SU-DHL-6 (cell line): Measurements from ENCODE around the gene INSIG1.

Experiments
- H2AFZ ChIP-seq: fragments of 200-600 bp; sonication (generic); 2 replicates; pipeline ENCODE4 v1.6.1; 2014; ENCODE audit warnings: low read depth, mild to moderate bottlenecking, moderate library complexity, mixed read lengths, antibody characterized with exemption, low read length; ENCODE audit not compliant: severe bottlenecking
- H3F3A ChIP-seq: fragments of 200-600 bp; shearing (Covaris generic); 2 replicates; pipeline ENCODE4 v1.6.0; 2016; ENCODE audit warnings: antibody characterized with exemption, mild to moderate bottlenecking; ENCODE audit not compliant: insufficient read depth
- H3K27ac ChIP-seq: fragments of 200-600 bp; sonication (generic); 2 replicates; pipeline ENCODE4 v1.5.1; 2016; ENCODE audit warnings: low read depth, mild to moderate bottlenecking, low read length, moderate library complexity, mixed read lengths
- H3K27me3 ChIP-seq: fragments of 200-600 bp; sonication (generic), shearing (Covaris generic); 2 replicates; pipeline ENCODE4 v1.6.0; 2014; ENCODE audit warnings: mild to moderate bottlenecking, low read length
- H3K36me3 ChIP-seq: fragments of 200-600 bp; sonication (generic); 2 replicates; pipeline ENCODE4 v1.6.1; 2014; ENCODE audit warnings: mild to moderate bottlenecking, low read length, mixed read lengths
- H3K4me2 ChIP-seq: fragments of 300-600, 200-600 bp; shearing (Covaris generic), sonication (generic); 2 replicates; pipeline ENCODE4 v1.6.0; 2014; ENCODE audit warnings: low read length, low read depth, mild to moderate bottlenecking; ENCODE audit not compliant: poor library complexity, severe bottlenecking
- H3K4me3 ChIP-seq: fragments of 200-600 bp; sonication (generic); 2 replicates; pipeline ENCODE4 v1.5.1; 2014; ENCODE audit warnings: antibody characterized with exemption, low read length, mild to moderate bottlenecking, mixed read lengths; ENCODE audit not compliant: insufficient read depth, poor library complexity, severe bottlenecking
- H3K79me2 ChIP-seq: fragments of 200-600 bp; sonication (generic); 2 replicates; pipeline ENCODE4 v1.6.1; 2014; ENCODE audit warnings: mild to moderate bottlenecking, low read length, moderate library complexity; ENCODE audit not compliant: insufficient read depth
- H3K9ac ChIP-seq: fragments of 200-600 bp; sonication (generic); 2 replicates; pipeline ENCODE4 v1.7.0; 2014; ENCODE audit warnings: mild to moderate bottlenecking, low read length
- H3K9me2 ChIP-seq: fragments of 200-600 bp; sonication (generic); replicated peaks from 2 replicates; pipeline ENCODE4 v1.6.1; 2014; ENCODE audit warnings: low read length; ENCODE audit not compliant: insufficient read depth
- H3K9me3 ChIP-seq: fragments of 200-600 bp; sonication (generic); 2 replicates; pipeline ENCODE4 v1.6.1; 2014; ENCODE audit warnings: low read length, mixed read lengths; ENCODE audit not compliant: insufficient read depth
- H4K20me1 ChIP-seq: fragments of 200-600 bp; sonication (generic); 2 replicates; pipeline ENCODE4 v1.6.1; 2014; ENCODE audit warnings: low read depth, mild to moderate bottlenecking, antibody characterized with exemption, low read length, moderate library complexity, mixed read lengths
- EZH2phosphoT487 ChIP-seq: fragments of 200-600 bp; sonication (generic), shearing (Covaris generic); conservative IDR thresholded peaks from 2 replicates; pipeline ENCODE4 v1.6.1; 2018; ENCODE audit warnings: mild to moderate bottlenecking, antibody characterized with exemption, low read length, moderate library complexity, mixed read lengths
- TF ChIP-seq, protein P1 (sequence below): fragments of 200-600 bp; sonication (generic); IDR thresholded peaks from one replicate; pipeline ENCODE4 v1.5.1; 2017; ENCODE audit warnings: antibody characterized with exemption, mild to moderate bottlenecking, low read length, moderate library complexity; ENCODE audit not compliant: insufficient read depth, poor library complexity, severe bottlenecking

The INSIG1 gene

DNA sequence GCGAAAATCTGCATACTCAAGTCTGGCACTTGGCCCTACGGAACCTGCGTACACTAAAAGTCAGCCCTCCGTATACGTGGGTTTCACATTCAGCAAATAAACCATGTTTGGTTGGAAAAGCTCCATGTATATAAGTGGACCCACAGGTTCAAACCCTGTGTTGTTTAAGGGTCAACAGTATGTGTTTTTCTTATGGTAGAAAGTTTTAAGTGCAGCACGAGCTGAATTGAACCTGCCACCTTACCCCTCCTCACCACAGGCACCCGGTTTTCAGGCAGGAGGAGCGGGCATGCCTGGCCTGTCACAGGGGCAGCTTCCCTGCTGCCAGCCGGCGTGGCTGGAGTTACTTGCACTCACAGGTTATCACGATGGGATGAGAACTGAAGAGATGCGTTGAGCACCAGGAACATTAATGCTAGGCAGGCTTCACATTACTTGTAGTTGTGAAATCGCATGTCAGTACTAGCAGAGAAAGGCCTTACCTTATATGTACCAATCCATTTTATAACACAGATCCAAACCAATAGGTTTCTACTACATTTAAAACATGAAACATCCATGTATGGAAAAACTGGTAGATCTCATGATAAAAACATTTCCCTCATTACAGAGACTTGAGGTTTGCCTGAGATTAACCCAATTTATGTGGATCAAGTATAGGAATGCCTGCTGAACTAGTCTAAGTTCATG, 12.9 kb downstream of the INSIG1 start:
- Histone ChIP-seq H2AFZ (no peak overlapping the region), H3K4me3 (no peak overlapping the region), H3K4me2 (no peak overlapping the region), H3K27me3 (no peaks in the 10 kb centered on the region), H4K20me1 (peaks cover 19% of the 10 kb centered on the region), H3K36me3 (peaks cover 38% of the 10 kb centered on the region; the same call in 1 of the 2 replicates), H3K9me2 (no peaks in the 10 kb centered on the region), H3K27ac (no peak overlapping the region), H3K79me2 (peaks cover 11% of the 10 kb centered on the region), H3F3A (peaks cover 38% of the 10 kb centered on the region), H3K9ac (no peak overlapping the region), H3K9me3 (no peaks in the 10 kb centered on the region)
- TF ChIP-seq, protein P1, sequence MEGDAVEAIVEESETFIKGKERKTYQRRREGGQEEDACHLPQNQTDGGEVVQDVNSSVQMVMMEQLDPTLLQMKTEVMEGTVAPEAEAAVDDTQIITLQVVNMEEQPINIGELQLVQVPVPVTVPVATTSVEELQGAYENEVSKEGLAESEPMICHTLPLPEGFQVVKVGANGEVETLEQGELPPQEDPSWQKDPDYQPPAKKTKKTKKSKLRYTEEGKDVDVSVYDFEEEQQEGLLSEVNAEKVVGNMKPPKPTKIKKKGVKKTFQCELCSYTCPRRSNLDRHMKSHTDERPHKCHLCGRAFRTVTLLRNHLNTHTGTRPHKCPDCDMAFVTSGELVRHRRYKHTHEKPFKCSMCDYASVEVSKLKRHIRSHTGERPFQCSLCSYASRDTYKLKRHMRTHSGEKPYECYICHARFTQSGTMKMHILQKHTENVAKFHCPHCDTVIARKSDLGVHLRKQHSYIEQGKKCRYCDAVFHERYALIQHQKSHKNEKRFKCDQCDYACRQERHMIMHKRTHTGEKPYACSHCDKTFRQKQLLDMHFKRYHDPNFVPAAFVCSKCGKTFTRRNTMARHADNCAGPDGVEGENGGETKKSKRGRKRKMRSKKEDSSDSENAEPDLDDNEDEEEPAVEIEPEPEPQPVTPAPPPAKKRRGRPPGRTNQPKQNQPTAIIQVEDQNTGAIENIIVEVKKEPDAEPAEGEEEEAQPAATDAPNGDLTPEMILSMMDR = no peak
- no peak for TF ChIP-seq EZH2phosphoT487

DNA sequence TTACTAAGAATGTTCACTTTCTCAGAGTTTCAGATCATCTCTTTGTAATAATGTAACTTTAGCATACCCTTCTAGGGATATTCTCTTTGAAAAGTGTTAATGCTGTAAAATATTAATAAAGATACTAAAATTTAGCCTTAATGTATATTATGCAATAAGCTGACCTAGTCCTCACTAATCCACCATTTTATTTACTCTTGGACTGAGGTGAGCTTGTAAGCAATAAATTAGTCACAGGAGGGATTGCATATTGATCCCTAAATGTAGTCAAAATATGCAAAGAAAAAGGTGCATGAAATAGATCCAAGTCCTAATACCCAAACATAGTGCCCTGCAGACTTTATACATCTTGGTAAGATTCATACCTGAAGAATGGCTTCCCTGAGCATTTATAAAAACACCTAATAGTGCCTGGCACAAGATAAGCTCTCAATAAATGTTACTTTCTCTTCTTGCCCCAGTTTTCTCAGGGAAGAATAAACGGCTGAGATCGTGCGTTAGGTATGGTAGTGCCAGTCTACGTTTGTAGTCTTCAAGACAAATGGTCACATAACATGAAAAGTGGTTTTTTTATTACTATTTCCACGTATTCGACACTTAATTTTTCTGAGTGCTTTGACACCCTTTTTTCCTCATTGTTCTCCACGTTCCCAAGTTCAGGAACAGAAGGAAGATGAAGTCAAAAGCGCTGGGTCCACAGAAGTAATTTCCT, 14.3 kb downstream of the INSIG1 start:
- H3K9ac ChIP-seq = no peak overlapping the region
- H2AFZ ChIP-seq = no peak overlapping the region
- H3K9me2 ChIP-seq = no peaks in the 10 kb centered on the region
- peaks cover 13% of the 10 kb centered on the region for H4K20me1 ChIP-seq
- no peak overlapping the region for H3K27ac ChIP-seq
- peaks cover 34% of the 10 kb centered on the region; the same call in 1 of the 2 replicates for H3K36me3 ChIP-seq
- H3K9me3 ChIP-seq = no peaks in the 10 kb centered on the region
- H3F3A ChIP-seq = peaks cover 38% of the 10 kb centered on the region
- H3K4me2 ChIP-seq = no peak overlapping the region
- no peak for TF ChIP-seq EZH2phosphoT487
- no peaks in the 10 kb centered on the region for H3K79me2 ChIP-seq
- no peaks in the 10 kb centered on the region for H3K27me3 ChIP-seq
- H3K4me3 ChIP-seq = no peak overlapping the region

DNA sequence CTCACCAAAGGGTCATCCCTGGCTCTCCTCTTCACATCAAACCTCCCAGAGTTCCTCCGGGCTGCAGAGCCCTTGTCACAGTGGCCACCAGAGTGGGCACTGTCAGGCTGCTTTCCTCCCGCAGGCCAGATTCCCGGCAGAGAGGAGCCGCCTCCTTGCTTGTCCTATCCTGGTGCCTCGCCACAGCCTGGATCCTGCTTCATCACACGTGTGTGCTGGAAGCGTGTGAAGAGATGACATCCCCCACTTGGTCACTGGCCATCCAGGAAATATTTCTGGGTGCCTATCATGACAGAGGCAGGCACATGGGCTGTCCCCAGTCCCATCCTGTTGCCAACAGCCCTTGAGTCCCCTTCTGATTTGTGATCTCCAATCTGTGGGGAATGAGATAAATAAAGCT, 15.0 kb downstream of the INSIG1 start:
- Histone ChIP-seq H3K36me3 (peaks cover 27% of the 10 kb centered on the region; the same call in 1 of the 2 replicates), H3K4me3 (no peak overlapping the region), H3K79me2 (no peaks in the 10 kb centered on the region), H3K27ac (no peak overlapping the region), H3K9me3 (no peaks in the 10 kb centered on the region), H3K27me3 (no peaks in the 10 kb centered on the region), H3K9me2 (no peaks in the 10 kb centered on the region), H3K9ac (no peak overlapping the region), H2AFZ (no peak overlapping the region), H3F3A (peaks cover 34% of the 10 kb centered on the region), H3K4me2 (no peak overlapping the region), H4K20me1 (peaks cover 7% of the 10 kb centered on the region; the same call in 1 of the 2 replicates)
- TF ChIP-seq, protein P1 = no peak
- no peak for TF ChIP-seq EZH2phosphoT487

DNA sequence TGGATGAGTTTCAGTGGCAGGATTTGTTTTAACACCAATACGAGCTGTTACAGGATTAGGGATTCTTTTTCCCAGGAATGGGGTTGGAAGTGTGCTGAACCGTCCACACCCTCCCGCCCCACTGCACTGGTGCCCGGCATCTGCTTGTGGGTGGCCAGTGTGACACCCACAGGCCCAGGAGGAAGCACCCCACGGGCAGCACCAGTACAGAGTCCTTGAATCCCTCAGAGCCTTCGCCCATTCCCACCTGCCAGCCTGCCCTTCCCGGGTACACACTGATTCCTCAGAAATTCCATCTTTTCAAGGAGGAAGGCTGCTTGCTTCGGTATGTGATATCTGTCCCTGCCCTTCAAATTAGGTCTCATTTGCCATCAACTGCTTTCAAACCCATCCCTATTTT, 15.4 kb downstream of the INSIG1 start:
- H3K4me2 ChIP-seq = no peak overlapping the region
- no peak overlapping the region for H2AFZ ChIP-seq
- no peaks in the 10 kb centered on the region for H3K9me2 ChIP-seq
- H3K36me3 ChIP-seq = peaks cover 23% of the 10 kb centered on the region; the same call in 1 of the 2 replicates
- H3K27me3 ChIP-seq = no peaks in the 10 kb centered on the region
- TF ChIP-seq EZH2phosphoT487 = no peak
- TF ChIP-seq, protein P1 = no peak
- no peaks in the 10 kb centered on the region for H3K9me3 ChIP-seq
- H3K9ac ChIP-seq = no peak overlapping the region
- 0 out of 2 replicates have a peak, but pooled peaks cover 5% of the 10 kb centered on the region for H4K20me1 ChIP-seq
- H3K27ac ChIP-seq = no peak overlapping the region
- H3K4me3 ChIP-seq = no peak overlapping the region
- H3K79me2 ChIP-seq = no peaks in the 10 kb centered on the region
- H3F3A ChIP-seq = peaks cover 31% of the 10 kb centered on the region
